ENCODE measurements around the gene CEP44.

DNA sequence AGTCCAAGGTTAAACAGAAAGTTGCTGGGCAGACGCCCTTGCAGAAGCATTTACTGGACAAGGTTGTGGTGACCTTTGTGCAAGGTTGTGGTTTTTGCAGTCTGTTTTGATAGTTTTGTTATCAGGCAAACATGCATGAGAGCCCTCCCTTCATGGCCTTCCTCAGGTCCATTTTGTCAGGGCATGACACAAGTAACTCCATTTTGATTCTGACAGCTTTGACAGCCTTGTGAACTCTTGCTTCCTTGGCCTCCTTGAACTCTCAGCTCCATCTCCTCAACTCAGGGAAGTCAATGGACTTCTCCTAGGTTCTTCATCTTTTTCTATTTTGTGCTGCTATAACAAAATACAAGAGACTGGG, 97.7 kb downstream of the CEP44 start:
- TF ChIP-seq CTCF (IDR thresholded peaks at IDR 0.05 in 2 of 3, conservative IDR thresholded peaks at IDR 0.05 in 1 of 3; ENCODE audit: borderline replicate concordance in 1 of 3, insufficient read depth in 1 of 3, low read depth in 2 of 3, low read length in 2 of 3) (no peak), SP1 (IDR thresholded peaks at IDR 0.05; ENCODE audit: low read depth) (no peak)
